GM18868 (cell line): ENCODE data around the gene CLEC1A.
"Not testable (repeated sequence)": the region's sequence is repeated elsewhere in the genome, so short reads cannot be mapped to it uniquely, and the experiment has no call there.

Experiments used
- ATAC-seq: cut with Tn5 transposase; IDR thresholded peaks from one replicate; pipeline ENCODE4 v1.9.1; 2021; ENCODE audit warnings: mild to moderate bottlenecking, moderate library complexity; ENCODE audit not compliant: unreplicated experiment

CLEC1A gene

DNA sequence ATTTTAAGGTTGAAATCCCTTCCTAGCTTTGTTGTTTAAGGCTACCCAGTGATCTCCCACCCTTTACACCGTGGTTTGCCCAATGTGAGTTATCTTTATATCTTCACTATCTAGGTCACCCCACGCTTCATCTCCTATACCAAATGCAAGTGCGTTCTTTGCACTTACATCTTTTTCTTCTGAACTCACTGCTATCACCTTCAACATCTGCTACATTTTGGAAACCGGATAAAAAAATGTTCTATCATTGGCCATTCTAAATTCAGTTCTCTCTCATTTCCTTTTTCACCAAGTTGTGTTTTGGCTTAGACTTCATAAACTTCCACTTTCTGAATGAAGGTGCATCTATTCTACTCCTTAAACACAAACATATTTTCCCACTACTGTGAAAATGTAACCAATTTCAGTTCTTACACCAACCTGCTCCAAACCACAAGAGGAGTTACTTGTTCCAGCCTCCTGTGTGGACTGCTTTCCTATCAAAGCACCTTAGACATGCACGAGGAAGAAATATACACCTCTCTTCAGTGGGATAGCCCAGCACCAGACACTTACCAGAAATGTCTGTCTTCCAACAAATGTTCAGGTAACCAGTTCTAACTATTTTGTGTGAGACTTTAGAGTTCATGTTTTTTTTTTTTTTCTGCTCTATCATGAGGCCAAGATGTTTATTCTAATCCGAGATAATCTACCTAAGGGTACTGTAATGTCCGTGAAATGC lies 46.4 kb downstream of the CLEC1A start:
- ATAC-seq = peak; percentile 77

DNA sequence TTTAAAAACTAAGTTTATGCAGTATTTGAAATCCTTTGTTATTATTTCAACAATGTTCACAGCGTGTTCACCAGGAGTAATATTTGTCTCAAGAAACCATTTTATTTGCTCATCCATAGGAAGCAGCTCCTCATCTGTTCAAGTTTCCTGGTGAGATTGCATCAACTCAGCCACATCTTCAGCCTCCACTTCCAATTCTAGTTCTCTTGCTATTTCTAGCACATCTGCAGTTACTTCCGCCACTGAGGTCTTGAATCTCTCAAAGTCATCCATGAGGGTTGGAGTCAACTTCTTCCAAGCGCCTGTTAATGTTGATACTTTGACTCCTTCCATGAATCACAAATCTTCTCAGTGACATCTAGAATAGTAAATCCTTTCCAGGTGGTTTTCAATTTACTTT lies 50.3 kb downstream of the CLEC1A start:
- no peak for ATAC-seq

- no peak for ATAC-seq
Observed at GRCh38 chr12:10042167-10042566, 56.6 kb downstream of the CLEC1A start.

DNA sequence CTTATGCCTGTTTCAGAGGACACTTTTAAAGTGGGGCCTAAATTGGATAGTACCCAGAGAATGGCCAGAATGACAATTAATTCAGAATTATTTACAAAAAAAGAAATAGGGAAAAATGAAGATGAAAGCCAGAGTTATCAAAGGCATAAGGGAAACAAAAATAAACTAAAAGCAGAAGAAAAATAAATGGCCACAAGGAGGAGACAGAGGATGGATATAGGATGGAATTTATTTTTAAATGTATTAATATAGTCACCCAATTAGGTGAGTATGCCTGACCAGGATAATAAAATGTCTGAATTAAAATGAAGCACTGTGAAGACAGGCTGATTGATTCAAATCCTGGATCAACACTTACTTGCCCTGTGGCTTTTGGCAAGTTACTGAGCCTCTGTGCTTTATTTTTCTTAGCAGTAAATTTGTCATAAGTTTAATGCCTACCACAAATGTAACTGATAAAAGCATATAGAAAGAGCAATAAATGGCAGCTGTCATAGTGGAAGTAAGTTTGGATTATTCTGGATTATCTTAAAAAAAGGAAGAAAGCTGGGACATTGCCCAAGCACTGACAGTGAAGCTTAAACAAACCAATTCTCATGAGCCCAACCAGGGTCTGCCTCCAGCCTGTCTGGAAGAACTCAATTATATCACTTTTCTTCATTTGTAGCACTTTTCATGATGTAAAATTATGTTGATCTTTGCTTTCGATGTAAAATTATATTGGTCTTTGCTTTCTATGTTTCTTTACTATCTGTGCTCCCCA lies 64.8 kb downstream of the CLEC1A start:
- ATAC-seq = no peak

- ATAC-seq = no peak
Observed at GRCh38 chr12:10031771-10032175, 67.0 kb downstream of the CLEC1A start.

DNA sequence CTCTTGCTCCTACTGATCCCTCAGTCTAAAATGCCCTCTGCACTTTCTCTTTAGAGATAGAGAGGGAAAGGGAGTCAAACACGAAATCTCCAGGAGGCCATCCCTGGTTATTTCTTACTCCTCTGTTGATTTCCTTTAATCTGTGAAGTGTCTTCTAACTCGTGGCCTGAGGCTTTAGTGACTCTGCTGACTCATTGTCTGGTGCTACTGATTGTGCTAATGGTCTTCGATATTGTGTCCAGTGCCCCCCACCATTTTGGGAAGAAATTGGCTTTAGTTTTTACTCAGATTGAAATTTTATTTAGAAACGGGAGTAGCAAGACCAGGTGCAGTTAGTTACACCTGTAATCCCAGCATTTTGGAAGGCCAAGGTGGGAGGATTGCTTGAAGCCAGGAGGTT lies 67.5 kb downstream of the CLEC1A start:
- no peak for ATAC-seq

- no peak for ATAC-seq
Observed at GRCh38 chr12:10030446-10030845, 68.3 kb downstream of the CLEC1A start, which contains the start of gene CLEC9A. Gene CLEC9A, plus strand, starts transcription at chr12:10030682. Its CDS starts 22,006 bp downstream, at chr12:10052688.

DNA sequence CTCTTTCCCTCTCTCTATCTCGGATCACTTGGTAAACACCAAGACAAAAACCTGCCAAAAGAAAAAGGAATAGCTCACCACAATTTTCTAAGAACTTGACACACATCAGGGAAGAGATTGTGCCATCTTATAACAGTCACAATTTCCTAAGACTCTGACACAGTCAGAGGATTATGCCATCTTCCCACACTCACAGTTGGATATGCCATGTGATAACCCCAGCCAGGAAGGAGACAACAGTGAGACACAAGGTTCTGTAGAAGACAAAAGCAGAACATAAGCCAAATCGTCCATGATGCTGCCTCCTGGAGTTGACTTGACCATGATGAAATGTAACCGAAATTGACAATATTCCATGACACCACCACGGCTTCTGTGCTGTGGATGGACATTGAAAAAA lies 71.1 kb downstream of the CLEC1A start:
- ATAC-seq = no peak

- ATAC-seq = no peak
Observed at GRCh38 chr12:10027311-10027710, 71.5 kb downstream of the CLEC1A start.

DNA sequence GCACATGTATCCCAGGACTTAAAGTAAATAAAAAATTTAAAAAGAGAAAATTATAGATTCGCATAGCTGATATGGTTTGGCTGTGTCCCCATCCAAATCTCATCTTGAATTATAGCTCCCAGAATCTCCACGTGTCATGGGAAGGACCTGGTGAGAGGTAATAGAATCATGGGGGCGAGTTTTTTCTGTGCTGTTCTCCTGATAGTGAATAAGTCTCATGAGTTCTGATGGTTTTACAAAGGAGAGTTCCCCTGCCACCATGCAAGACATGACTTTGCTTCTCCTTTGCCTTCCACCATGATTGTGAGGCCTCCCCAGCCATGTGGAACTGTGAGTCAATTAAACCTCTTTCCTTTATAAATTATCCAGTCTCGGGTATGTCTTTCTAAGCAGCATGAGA lies 72.1 kb downstream of the CLEC1A start:
- not testable (repeated sequence) for ATAC-seq

GRCh38 chr12:10025236-10025635 lies 73.5 kb downstream of the CLEC1A start:
- no peak for ATAC-seq

GRCh38 chr12:10021342-10021741 lies 77.4 kb downstream of the CLEC1A start:
- ATAC-seq = no peak
